A172 (cell line): Measurements from ENCODE around the gene NOS3. TPM values are rescaled to one million over a fixed set of nuclear protein-coding genes. Genes with fewer than 3 reads are reported as not detected.
"Not testable (repeated sequence)": the region's sequence is repeated elsewhere in the genome, so short reads cannot be mapped to it uniquely, and the experiment has no call there.

Experiments used
- DNase-seq: peaks from one replicate; pipeline ENCODE4 v3.0.0-alpha.2; 2015; ENCODE audit warnings: low spot score
- total RNA-seq: library from RNA; depleted of rRNA; stranded (reverse); fragments of >200 nt; shearing (Covaris generic); gene quantifications from 2 replicates; pipeline ENCODE4 v1.2.3, GENCODE V29; 2014

NOS3 gene
- total RNA-seq, 1 experiment from 2014 or later, result 0.74 TPM

- DNase-seq, result no peak
Measured at GRCh38 chr7:151000897-151001495, 10.2 kb downstream of the NOS3 start.

GRCh38 chr7:151001546-151001945 is 10.7 kb downstream of the NOS3 start:
- no peak for DNase-seq

GRCh38 chr7:151003572-151003971 is 12.8 kb downstream of the NOS3 start:
- DNase-seq, result no peak

GRCh38 chr7:151005566-151005965 is 14.7 kb downstream of the NOS3 start:
- DNase-seq, result no peak

GRCh38 chr7:151006590-151007300 is 15.9 kb downstream of the NOS3 start:
- no peak for DNase-seq

GRCh38 chr7:151007469-151007898 is 16.7 kb downstream of the NOS3 start:
- DNase-seq, result no peak

DNA sequence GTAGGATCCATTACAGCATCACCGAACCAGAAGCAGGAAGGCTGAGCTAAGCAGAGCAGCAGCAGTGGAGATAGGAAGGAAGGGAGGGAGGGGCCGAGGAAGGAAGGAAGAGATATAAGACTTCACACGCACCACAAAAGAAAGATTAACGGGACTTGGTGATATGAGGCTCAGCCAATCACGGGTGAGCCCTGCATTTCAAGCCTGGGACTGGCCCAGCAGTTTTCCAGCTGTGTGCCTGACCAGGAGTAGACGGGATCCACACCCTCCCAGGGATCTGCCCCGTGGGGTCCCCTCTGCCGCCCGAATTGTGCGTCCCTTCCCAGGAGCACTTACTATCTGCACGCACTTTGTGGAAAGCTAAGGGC is 17.3 kb downstream of the NOS3 start:
- DNase-seq, result peak; percentile 30

DNA sequence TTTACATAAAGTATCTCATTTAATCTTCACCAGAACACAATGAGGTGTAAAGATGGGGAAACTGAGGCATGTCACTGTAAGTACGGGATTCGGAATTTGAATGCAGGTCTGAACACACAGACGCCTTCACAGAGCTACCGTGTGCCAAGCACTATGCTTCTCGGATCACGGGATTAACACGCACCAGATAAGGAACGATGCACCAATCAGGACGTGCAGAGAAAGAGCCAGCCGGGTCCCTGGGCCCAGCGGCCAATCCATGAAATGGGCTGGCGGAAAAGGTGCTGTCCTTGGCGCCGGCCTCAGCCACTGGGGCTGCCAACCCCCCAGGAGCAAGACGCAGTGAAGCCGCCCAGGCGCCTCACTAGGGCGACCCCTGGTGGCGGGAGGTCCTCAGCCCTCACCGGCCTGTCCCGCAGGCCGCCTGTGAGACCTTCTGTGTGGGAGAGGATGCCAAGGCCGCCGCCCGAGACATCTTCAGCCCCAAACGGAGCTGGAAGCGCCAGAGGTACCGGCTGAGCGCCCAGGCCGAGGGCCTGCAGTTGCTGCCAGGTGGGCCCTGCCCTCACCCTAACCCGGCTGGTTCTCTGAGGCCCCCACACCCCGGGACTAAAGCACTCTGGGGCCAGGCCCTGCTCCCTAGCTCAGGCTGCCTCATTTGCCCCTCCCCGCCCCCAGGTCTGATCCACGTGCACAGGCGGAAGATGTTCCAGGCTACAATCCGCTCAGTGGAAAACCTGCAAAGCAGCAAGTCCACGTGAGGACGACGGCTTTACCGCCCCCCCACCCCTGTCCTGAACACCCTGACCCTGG is 17.9 kb downstream of the NOS3 start:
- no peak for DNase-seq

DNA sequence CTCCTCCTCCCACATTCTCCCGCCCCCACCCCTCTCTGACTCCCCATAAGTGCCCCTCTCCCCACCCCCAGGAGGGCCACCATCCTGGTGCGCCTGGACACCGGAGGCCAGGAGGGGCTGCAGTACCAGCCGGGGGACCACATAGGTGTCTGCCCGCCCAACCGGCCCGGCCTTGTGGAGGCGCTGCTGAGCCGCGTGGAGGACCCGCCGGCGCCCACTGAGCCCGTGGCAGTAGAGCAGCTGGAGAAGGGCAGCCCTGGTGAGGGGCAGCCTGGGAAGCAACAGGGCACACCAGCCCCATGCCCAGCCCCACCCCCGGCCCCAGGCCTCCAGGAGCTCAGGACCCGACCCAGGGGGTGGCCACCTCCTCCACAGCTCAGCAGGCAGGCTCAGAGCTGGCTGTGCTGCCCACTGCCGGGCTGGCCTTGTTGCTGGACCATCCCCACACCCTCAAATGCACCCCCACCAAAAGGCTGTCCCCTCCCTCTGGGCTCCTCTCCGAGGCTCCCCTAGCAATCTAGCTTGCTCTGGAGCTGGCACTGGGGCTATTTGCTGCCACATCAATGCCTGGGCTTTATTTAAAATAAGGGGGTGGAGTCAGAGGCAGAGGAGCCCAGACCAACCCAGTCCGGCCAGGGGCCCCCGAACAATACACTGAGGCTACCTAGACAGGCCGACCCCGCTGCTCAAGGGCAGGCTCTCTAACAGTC is 18.7 kb downstream of the NOS3 start:
- DNase-seq, result no peak

- no peak for DNase-seq
Measured at GRCh38 chr7:151010037-151010306, 19.2 kb downstream of the NOS3 start.

DNA sequence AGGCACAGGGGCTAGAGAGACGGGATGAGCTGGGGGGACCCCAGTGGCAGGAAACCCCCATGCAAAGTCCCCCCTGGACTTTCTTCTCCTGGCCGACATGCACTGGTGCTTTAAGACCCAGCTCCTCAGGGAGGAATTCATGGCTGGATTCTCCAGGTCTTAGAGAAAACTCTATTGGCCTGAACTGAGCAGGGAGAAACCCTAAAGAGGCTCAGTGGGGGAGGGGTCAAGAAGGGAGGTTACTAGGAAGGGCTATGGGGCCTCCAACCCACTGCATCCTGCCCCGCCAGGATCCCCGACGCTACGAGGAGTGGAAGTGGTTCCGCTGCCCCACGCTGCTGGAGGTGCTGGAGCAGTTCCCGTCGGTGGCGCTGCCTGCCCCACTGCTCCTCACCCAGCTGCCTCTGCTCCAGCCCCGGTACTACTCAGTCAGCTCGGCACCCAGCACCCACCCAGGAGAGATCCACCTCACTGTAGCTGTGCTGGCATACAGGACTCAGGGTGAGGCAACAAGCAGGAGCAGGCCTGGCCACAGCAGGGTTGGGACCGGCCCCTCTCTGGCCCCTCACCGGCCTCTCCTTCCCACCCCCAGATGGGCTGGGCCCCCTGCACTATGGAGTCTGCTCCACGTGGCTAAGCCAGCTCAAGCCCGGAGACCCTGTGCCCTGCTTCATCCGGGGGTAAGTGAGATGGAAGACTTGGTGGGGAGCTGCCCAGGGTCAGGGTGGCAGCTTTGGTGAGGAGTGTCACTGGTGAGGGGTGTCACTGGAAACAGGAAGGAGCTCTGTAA is 19.7 kb downstream of the NOS3 start:
- no peak for DNase-seq

DNA sequence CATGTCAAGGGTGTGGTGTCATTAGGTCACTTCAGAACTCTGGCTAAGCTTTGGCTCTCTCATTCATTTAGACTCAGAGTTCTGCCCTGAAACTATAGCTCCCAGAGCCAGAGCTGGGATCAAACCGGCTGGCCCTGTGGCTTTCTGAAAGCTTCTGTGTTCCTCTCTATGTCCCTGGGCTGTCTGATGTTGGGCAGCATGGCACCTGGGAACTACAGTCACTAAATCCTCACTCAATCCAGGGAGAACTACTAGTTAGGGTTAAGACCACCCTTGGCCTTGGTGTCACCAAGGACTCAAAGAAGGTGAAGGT is 20.2 kb downstream of the NOS3 start:
- no peak for DNase-seq

GRCh38 chr7:151011616-151012015 is 20.8 kb downstream of the NOS3 start:
- not testable (repeated sequence) for DNase-seq

DNA sequence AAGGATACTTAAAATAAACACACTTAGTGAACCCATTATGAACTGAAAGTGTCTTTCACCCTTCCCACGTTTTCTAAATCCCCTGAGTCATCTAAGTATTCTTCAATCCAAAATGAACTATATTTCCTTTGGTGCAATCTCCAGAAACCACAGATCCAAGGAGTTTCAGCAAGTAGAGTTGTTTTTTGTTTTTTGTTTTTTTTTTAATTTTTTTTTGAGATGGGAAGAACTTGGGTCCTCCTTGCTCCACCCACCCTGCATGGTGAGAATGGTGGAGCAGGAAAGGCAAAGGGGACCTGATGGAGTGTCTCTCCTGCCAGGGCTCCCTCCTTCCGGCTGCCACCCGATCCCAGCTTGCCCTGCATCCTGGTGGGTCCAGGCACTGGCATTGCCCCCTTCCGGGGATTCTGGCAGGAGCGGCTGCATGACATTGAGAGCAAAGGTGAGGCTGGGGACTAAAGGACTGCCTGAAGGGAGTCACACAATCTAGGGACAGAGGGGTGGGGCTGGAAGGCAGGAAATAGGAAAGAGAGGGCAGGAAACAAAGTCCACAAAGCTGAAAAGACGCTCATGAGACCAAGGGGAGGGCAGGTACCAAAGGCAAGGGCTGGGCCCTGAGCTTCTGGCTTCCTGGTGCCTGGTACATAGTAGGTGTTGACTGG is 21.3 kb downstream of the NOS3 start:
- DNase-seq, result no peak

DNA sequence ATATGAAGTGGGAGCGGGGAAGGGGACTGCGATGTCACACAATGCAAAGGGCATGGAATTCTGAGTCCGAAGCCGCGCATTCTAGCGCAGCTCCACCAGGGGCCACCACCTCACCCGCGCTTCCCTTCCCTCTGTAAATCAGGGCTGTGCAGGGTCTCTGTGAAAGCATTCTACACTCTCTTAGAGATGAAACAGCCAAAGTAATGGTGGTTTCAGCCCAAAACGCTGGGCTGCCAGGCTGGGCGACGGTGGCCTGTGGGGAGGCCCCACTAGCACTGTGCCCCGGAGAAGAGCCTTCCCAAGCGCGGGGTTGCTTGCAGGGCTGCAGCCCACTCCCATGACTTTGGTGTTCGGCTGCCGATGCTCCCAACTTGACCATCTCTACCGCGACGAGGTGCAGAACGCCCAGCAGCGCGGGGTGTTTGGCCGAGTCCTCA is 22.1 kb downstream of the NOS3 start:
- no peak for DNase-seq

- DNase-seq, result no peak
Measured at GRCh38 chr7:151013356-151013732, 22.5 kb downstream of the NOS3 start.

GRCh38 chr7:151013733-151014497 is 23.1 kb downstream of the NOS3 start:
- DNase-seq, result no peak

DNA sequence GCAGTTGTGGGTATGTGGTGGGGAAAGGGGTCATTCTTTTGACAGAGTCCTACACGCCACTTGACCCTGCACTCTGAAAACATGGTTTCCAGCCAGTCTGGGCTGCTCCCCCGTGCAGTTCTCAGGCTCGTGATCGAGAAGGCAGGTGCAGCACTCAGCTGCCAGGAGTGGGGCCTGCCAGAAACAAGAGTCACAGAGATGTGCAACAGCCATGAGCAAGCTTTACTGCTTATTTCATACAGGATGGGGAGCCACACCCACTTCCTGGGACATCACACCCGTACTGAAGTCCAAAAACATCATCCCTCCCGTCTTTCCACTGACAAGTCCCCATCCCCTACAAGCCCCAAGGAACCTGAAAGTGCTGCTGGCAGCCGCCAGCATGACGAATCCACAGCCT is 24.1 kb downstream of the NOS3 start:
- DNase-seq, result peak; percentile 51

- no peak for DNase-seq
Measured at GRCh38 chr7:151015967-151016366, 25.1 kb downstream of the NOS3 start.

DNA sequence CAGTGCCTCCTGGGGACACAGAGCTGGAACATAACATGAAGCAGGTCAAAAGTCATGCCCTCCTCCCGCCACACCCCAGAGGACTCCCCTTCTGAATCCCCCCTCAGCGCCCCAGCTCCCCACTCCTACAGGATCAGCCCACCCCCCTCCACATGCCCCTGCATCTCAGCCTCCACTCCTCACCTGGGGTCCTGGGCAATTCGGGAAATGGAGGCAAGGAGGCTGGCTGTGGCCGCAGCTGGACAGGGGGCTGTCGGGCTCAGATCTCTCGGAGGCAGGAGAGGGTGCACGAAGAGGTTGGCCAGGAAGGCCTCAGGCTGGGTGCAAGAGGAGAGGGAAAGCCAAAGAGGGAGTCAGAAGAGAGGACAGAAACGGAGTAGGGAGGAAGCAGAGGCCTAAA is 25.7 kb downstream of the NOS3 start:
- DNase-seq, result no peak

DNA sequence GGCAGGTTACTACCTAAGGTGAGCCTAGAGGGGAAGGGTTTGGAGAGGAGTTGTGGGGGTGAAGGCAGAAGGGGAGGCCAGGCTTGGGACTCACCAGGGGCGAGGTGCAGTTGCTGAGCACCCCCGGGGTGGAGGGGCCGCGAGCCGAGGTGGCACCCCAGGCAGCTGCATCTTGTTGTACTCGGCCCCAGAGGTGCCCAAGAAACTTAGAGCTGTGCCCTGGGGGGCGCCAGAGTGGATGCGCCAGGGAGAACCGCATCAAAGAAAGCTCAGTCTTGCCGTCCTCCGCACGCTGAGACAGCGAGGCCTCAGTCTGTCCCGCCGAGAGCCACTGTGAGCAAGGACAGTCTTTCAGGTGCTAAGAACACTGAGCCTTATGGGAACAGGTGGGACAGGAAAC is 26.1 kb downstream of the NOS3 start:
- DNase-seq, result no peak
